Activated B cell treated with CpG ODN at 0.5 μM for 24 hours (primary cell): ENCODE measurements around the gene TAP2. TPM values are rescaled to one million over a fixed set of nuclear protein-coding genes. Genes with fewer than 3 reads are reported as not detected.
"Not testable (repeated sequence)": the region's sequence is repeated elsewhere in the genome, so short reads cannot be mapped to it uniquely, and the experiment has no call there.

ENCODE experiments used
- ATAC-seq: fragments of 200-7000 bp; cut with Tn5 transposase; one replicate; pipeline ENCODE4 v1.10.0; 2021; ENCODE audit warnings: low read depth, mild to moderate bottlenecking, moderate library complexity
- CTCF ChIA-PET: fragments of 350-600 bp; sonication (Branson Sonifier 250); formaldehyde crosslinking; loops from one replicate; lab custom pipeline; 2021; ENCODE audit warnings: antibody characterized with exemption; lab: Charles Lee
- POLR2A ChIA-PET: fragments of 350-600 bp; sonication (Branson Sonifier 250); formaldehyde crosslinking; loops from one replicate; lab custom pipeline; 2021; ENCODE audit warnings: antibody characterized with exemption; lab: Charles Lee
- DNase-seq: peaks from one replicate; pipeline ENCODE4 v3.0.0; 2022
- H3K27ac Mint-ChIP-seq: one replicate; pipeline ENCODE4 v1.8.0; 2020; ENCODE audit warnings: mixed read lengths
- H3K27me3 Mint-ChIP-seq: one replicate; pipeline ENCODE4 v1.8.0; 2021; ENCODE audit warnings: mixed read lengths
- H3K36me3 Mint-ChIP-seq: one replicate; pipeline ENCODE4 v1.8.0; 2021; ENCODE audit warnings: low read depth, mixed read lengths
- H3K4me1 Mint-ChIP-seq: one replicate; pipeline ENCODE4 v1.8.0; 2021; ENCODE audit warnings: mixed read lengths
- H3K4me3 Mint-ChIP-seq: one replicate; pipeline ENCODE4 v1.8.0; 2020; ENCODE audit warnings: mild to moderate bottlenecking, mixed read lengths
- H3K9me3 Mint-ChIP-seq: one replicate; pipeline ENCODE4 v1.8.0; 2020; ENCODE audit warnings: mixed read lengths
- intact Hi-C: fragments of 100-400 bp; cut with micrococcal nuclease; formaldehyde crosslinking; loops from one replicate; pipeline ENCODE4 v1.15.1; 2024
- total RNA-seq: library from RNA; stranded (reverse); gene quantifications from 2 replicates; pipeline ENCODE4 v1.2.3, GENCODE V29; 2022
- TF ChIP-seq, protein P1 (sequence below): fragments of 200-600 bp; IDR thresholded peaks from one replicate; pipeline ENCODE4 v1.8.0; 2022; ENCODE audit warnings: antibody characterized with exemption, mild to moderate bottlenecking

Gene TAP2
- total RNA-seq, 1 donor from 2014 or later, result 172 TPM

DNA sequence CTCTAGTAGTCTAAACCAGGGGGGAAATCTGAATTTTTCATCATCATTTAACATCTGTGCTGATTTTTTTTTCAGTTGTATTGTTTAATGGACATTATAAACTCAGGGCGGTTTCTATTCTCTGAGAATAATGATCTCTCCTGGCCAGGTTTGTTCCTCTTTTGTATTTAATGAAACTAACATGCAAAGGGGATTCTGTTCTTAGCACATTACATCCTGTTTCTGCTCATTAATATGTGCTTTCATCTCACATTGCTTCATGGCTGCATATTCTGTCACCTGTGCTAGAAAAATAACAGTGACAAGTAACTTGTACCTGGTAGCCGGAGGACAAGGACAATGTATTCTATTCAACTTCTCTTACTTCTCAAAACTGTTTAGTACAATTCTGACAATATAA is 22.5 kb downstream of the TAP2 start:
- ChIA-PET CTCF (interaction anchor here (0.8 kb wide), 1 partner anchor 19 kb away, joined by 3 read pairs; no protein-coding TSS in a partner anchor), POLR2A (interaction anchor here (0.6 to 3.8 kb wide), 5 partner anchors 8 to 156 kb away, joined by 3 to 51 read pairs (median 3); partner anchors contain the start of genes PSMB9, TAP1 and TAP2)
- intact Hi-C loops, result loop anchor here (1.0 kb wide), 3 partner anchors 19 to 38 kb away; partner anchors contain the start of genes PSMB9 and TAP2
- H3K4me3 Mint-ChIP-seq, result peak overlapping the region; percentile 99
- peaks cover 92% of the 10 kb centered on the region for H3K4me1 Mint-ChIP-seq
- ATAC-seq (peak; percentile 68), DNase-seq (no peak)
- H3K27me3 Mint-ChIP-seq, result no peaks in the 10 kb centered on the region
- TF ChIP-seq, protein P1, sequence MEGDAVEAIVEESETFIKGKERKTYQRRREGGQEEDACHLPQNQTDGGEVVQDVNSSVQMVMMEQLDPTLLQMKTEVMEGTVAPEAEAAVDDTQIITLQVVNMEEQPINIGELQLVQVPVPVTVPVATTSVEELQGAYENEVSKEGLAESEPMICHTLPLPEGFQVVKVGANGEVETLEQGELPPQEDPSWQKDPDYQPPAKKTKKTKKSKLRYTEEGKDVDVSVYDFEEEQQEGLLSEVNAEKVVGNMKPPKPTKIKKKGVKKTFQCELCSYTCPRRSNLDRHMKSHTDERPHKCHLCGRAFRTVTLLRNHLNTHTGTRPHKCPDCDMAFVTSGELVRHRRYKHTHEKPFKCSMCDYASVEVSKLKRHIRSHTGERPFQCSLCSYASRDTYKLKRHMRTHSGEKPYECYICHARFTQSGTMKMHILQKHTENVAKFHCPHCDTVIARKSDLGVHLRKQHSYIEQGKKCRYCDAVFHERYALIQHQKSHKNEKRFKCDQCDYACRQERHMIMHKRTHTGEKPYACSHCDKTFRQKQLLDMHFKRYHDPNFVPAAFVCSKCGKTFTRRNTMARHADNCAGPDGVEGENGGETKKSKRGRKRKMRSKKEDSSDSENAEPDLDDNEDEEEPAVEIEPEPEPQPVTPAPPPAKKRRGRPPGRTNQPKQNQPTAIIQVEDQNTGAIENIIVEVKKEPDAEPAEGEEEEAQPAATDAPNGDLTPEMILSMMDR, result no peak
- peaks cover 49% of the 10 kb centered on the region for H3K36me3 Mint-ChIP-seq
- H3K27ac Mint-ChIP-seq, result peak overlapping the region; percentile 99
- H3K9me3 Mint-ChIP-seq, result no peaks in the 10 kb centered on the region

DNA sequence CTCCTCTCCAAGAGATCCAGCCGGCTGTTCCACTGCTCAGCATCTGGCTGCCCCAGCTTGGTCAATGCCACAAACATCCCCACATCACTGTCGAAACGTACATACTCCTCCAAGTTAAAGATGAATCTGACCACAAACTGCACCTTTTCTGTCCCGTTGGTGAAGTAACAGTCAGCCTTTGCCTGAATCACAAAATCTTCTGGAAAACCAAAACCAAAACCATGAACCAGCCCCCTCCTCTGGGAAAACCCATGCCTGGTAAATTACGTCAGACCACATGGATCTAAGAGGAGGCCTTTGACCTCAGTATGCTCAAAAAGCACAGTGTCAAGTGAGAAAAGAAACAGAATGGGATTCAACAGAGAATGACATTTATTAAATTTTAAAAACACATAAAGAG is 23.4 kb downstream of the TAP2 start:
- ChIA-PET CTCF (interaction anchor here (0.9 to 2.2 kb wide), 3 partner anchors 18 to 38 kb away, joined by 3 to 6 read pairs (median 5); partner anchors contain the start of genes PSMB9, TAP1 and TAP2), POLR2A (interaction anchor here (0.6 to 3.8 kb wide), 12 partner anchors 8 to 354 kb away, joined by 3 to 51 read pairs (median 3); partner anchors contain the start of genes PSMB9, TAP1 and TAP2)
- TF ChIP-seq, protein P1, result no peak
- H3K36me3 Mint-ChIP-seq, result peaks cover 56% of the 10 kb centered on the region
- no peaks in the 10 kb centered on the region for H3K27me3 Mint-ChIP-seq
- DNase-seq, result no peak
- peak overlapping the region; percentile 99 for H3K4me3 Mint-ChIP-seq
- ATAC-seq, result no peak
- intact Hi-C loops, result loop anchor here (1.0 kb wide), 1 partner anchor 18 kb away; no protein-coding TSS in a partner anchor
- peaks cover 89% of the 10 kb centered on the region for H3K4me1 Mint-ChIP-seq
- no peaks in the 10 kb centered on the region for H3K9me3 Mint-ChIP-seq
- peak overlapping the region; percentile 99 for H3K27ac Mint-ChIP-seq

DNA sequence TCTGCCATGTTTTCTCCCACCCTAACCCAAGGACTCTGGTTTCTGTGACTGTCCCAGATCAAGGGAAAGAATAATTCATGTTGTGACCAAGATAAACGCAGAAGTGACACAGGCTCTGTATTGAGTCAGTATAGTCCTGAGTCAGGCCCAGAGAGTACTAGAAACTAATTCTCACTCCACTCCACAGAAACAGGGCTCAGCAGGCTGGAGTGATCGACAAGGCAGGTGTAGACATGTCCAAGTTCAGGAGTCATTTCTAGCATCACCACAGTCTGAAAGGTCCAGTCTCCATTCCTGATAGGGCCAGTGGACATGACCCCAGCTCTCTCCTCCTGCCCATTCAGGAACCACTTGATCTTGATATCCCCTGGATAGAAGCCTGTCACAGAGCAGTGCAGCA is 24.4 kb downstream of the TAP2 start:
- Mint-ChIP-seq H3K4me1 (peaks cover 83% of the 10 kb centered on the region), H3K4me3 (peak overlapping the region; percentile 99), H3K27ac (peak overlapping the region; percentile 99), H3K36me3 (peaks cover 66% of the 10 kb centered on the region), H3K27me3 (no peaks in the 10 kb centered on the region), H3K9me3 (no peaks in the 10 kb centered on the region)
- intact Hi-C loops, result no loop called here
- TF ChIP-seq, protein P1, result no peak
- DNase-seq, result no peak
- POLR2A ChIA-PET, result interaction anchor here (0.7 to 3.8 kb wide), 9 partner anchors 13 to 154 kb away, joined by 3 to 51 read pairs (median 4); partner anchors contain the start of genes PSMB9, TAP1 and TAP2
- CTCF ChIA-PET, result interaction anchor here (0.9 to 2.4 kb wide), 5 partner anchors 17 to 39 kb away, joined by 3 to 11 read pairs (median 4); partner anchors contain the start of genes PSMB9, TAP1 and TAP2
- no peak for ATAC-seq

- H3K9me3 Mint-ChIP-seq, result peaks cover 2% of the 10 kb centered on the region
- no peaks in the 10 kb centered on the region for H3K27me3 Mint-ChIP-seq
- no peak overlapping the region for H3K4me3 Mint-ChIP-seq
- POLR2A ChIA-PET, result interaction anchor here (0.9 to 3.5 kb wide), 4 partner anchors 11 to 142 kb away, joined by 3 to 8 read pairs (median 4); partner anchors contain the start of gene HLA-DQB1
- TF ChIP-seq, protein P1, result no peak
- intact Hi-C loops, result no loop called here
- H3K36me3 Mint-ChIP-seq, result peaks cover 65% of the 10 kb centered on the region
- ATAC-seq, result no peak
- H3K27ac Mint-ChIP-seq, result peak overlapping the region; percentile 30
- CTCF ChIA-PET, result interaction anchor here (1.3 to 1.4 kb wide), 2 partner anchors 23 to 59 kb away, joined by 4 to 6 read pairs; no protein-coding TSS in a partner anchor
- DNase-seq, result no peak
- H3K4me1 Mint-ChIP-seq, result peaks cover 50% of the 10 kb centered on the region
Measured at GRCh38 chr6:32809171-32809570, 29.4 kb downstream of the TAP2 start.

DNA sequence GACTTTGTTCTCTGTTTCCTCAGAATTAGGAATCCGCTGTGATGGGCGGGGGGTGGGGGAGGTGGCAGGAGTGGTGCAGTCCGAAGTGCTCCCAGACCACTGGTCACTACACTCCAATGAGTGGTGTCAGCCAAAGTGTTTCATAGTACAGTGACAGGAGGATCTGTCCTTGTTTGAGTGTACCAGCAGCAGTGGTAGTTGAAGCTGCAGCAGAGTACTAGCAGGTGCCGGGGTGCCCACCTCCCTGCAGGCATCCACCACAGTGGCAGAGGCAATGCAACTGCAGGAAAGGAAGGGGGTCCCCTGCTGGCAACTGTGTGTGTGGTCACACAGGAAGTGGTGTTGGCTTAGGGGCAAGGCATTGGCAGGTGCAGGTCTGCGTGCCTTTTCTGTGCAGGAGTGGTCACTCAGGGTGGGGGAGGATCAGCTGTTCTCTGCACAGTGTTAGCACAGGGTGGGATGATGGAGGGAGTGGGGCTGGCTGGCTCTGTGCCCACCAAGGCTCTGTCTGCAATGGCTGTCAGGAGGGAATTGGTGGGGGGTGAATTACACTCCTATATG is 31.4 kb downstream of the TAP2 start:
- peak; percentile 37 for ATAC-seq
- Mint-ChIP-seq H3K27ac (peak overlapping the region; percentile 41), H3K4me1 (peaks cover 36% of the 10 kb centered on the region), H3K9me3 (peaks cover 2% of the 10 kb centered on the region), H3K27me3 (no peaks in the 10 kb centered on the region), H3K4me3 (no peak overlapping the region), H3K36me3 (peaks cover 45% of the 10 kb centered on the region)
- ChIA-PET POLR2A (interaction anchor here (0.6 to 3.5 kb wide), 7 partner anchors 9 to 381 kb away, joined by 3 to 8 read pairs (median 3); partner anchors contain the start of genes PSMB9, TAP1 and TAP2), CTCF (no interaction called here)
- intact Hi-C loops, result no loop called here
- no peak for DNase-seq
- TF ChIP-seq, protein P1, result no peak

DNA sequence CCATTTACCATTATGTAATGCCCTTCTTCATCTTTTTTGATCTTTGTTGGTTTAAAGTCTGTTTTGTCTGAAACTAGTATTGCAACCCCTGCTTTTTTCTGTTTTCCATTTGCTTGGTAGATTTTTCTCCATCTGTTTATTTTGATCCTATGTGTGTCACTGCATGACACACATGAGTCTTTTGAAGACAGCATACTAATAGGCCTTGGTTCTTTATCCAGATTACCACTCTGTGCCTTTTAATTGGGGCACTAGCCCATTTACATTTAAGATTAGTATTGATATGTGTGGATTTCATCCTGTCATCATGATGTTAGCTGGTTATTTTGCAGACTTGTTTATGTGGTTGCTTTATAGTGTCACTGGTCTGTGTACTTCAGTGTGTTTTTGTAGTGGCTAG is 33.1 kb downstream of the TAP2 start:
- POLR2A ChIA-PET, result interaction anchor here (0.5 to 1.8 kb wide), 3 partner anchors 7 to 1619 kb away, joined by 3 to 6 read pairs (median 3); partner anchors contain the start of genes PSMB9 and TAP1
- H3K27me3 Mint-ChIP-seq, H3K4me3 Mint-ChIP-seq, CTCF ChIA-PET, H3K27ac Mint-ChIP-seq, DNase-seq, H3K9me3 Mint-ChIP-seq, intact Hi-C loops, ATAC-seq: not testable (repeated sequence)
- Mint-ChIP-seq H3K4me1 (peaks cover 28% of the 10 kb centered on the region), H3K36me3 (peaks cover 34% of the 10 kb centered on the region)
